HFFc6 (cell line): ENCODE results near the gene OSBPL5. TPM values are rescaled to one million over a fixed set of nuclear protein-coding genes. Genes with fewer than 3 reads are reported as not detected.

Experiments
- DNase-seq: peaks from one replicate; pipeline ENCODE4 v3.0.0-alpha.2; 2018
- H3K27ac Mint-ChIP-seq: 2 replicates; pipeline ENCODE4 v1.8.0; 2020; ENCODE audit warnings: mild to moderate bottlenecking, mixed read lengths
- H3K27me3 Mint-ChIP-seq: 2 replicates; pipeline ENCODE4 v1.8.0; 2021; ENCODE audit warnings: mild to moderate bottlenecking, moderate library complexity, mixed read lengths; ENCODE audit not compliant: insufficient read depth
- H3K36me3 Mint-ChIP-seq: 2 replicates; pipeline ENCODE4 v1.8.0; 2021; ENCODE audit warnings: low read depth, mixed read lengths
- H3K4me1 Mint-ChIP-seq: 2 replicates; pipeline ENCODE4 v1.8.0; 2020; ENCODE audit warnings: low read depth, mixed read lengths
- H3K4me3 Mint-ChIP-seq: 2 replicates; pipeline ENCODE4 v1.8.0; 2020; ENCODE audit warnings: mild to moderate bottlenecking, moderate library complexity, mixed read lengths
- H3K9me3 Mint-ChIP-seq: 2 replicates; pipeline ENCODE4 v1.8.0; 2020; ENCODE audit warnings: mild to moderate bottlenecking, mixed read lengths
- total RNA-seq, 6 experiments: library from RNA; stranded (reverse); fragmentation: NEBNext Ultra II Directional; extraction: Animal tissue kit (Norgen Biotek cat#: 25700); gene quantifications; 2 replicates in 1 of 6; 3 replicates in 5 of 6; pipeline ENCODE4 v1.2.3, GENCODE V29; 2021
- TF ChIP-seq, protein P1 (sequence below): fragments of 200-600 bp; sonication (generic); IDR thresholded peaks from 2 replicates; pipeline ENCODE4 v1.5.0; 2021; ENCODE audit warnings: antibody characterized with exemption, mild to moderate bottlenecking

Gene OSBPL5
- total RNA-seq, 6 experiments from 2014 or later = 32.6 to 42.6 (median 36.7) TPM

DNA sequence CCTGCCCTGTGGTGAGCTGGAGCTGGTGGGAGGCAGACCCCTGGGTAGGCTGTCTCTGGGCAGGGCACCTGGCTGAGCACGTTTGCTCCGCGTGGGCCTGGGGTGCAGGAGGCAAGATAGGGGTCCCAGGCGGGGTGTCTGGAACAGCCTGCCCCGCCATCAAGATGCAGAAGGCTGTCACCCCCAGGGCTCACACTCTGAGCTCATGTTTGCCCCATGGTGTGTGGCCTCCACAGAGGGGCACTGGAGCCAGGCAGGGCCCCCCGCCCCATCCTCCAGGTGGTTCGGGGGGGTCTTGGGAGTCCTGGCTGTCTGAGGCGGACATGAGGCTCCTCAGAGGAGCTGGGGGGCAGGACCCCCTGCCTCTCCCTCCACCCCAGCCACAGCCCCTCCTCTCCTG lies 79.0 kb downstream of the OSBPL5 start:
- H3K36me3 Mint-ChIP-seq = no peaks in the 10 kb centered on the region
- H3K9me3 Mint-ChIP-seq = no peaks in the 10 kb centered on the region
- peaks cover 10% of the 10 kb centered on the region for H3K4me1 Mint-ChIP-seq
- no peak for DNase-seq
- no peak overlapping the region for H3K4me3 Mint-ChIP-seq
- no peak overlapping the region for H3K27ac Mint-ChIP-seq
- peaks cover 24% of the 10 kb centered on the region for H3K27me3 Mint-ChIP-seq
- TF ChIP-seq, protein P1, sequence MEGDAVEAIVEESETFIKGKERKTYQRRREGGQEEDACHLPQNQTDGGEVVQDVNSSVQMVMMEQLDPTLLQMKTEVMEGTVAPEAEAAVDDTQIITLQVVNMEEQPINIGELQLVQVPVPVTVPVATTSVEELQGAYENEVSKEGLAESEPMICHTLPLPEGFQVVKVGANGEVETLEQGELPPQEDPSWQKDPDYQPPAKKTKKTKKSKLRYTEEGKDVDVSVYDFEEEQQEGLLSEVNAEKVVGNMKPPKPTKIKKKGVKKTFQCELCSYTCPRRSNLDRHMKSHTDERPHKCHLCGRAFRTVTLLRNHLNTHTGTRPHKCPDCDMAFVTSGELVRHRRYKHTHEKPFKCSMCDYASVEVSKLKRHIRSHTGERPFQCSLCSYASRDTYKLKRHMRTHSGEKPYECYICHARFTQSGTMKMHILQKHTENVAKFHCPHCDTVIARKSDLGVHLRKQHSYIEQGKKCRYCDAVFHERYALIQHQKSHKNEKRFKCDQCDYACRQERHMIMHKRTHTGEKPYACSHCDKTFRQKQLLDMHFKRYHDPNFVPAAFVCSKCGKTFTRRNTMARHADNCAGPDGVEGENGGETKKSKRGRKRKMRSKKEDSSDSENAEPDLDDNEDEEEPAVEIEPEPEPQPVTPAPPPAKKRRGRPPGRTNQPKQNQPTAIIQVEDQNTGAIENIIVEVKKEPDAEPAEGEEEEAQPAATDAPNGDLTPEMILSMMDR = no peak

DNA sequence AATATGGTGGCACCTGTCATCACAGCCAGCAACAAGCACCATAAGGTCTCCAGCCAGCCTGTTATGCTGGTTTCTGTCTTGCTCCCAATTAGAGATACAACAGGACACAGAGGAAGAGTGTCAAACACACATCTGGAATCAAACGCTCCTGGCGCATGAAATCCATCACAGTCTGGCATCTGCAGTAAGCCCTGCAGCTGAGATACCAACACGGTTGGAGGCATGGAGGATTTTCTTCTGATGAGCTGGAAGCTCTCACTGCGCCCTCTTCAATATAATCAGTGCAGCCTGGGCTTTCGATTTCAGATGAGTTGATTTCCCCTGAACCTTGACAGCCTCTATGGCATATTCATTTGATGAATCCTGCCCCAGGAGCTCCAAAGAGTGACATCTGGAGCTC lies 80.1 kb downstream of the OSBPL5 start:
- H3K27ac Mint-ChIP-seq = no peak overlapping the region
- H3K27me3 Mint-ChIP-seq = peaks cover 25% of the 10 kb centered on the region
- TF ChIP-seq, protein P1 = no peak
- H3K4me3 Mint-ChIP-seq = no peak overlapping the region
- no peaks in the 10 kb centered on the region for H3K9me3 Mint-ChIP-seq
- no peaks in the 10 kb centered on the region for H3K36me3 Mint-ChIP-seq
- peaks cover 14% of the 10 kb centered on the region for H3K4me1 Mint-ChIP-seq
- DNase-seq = no peak

DNA sequence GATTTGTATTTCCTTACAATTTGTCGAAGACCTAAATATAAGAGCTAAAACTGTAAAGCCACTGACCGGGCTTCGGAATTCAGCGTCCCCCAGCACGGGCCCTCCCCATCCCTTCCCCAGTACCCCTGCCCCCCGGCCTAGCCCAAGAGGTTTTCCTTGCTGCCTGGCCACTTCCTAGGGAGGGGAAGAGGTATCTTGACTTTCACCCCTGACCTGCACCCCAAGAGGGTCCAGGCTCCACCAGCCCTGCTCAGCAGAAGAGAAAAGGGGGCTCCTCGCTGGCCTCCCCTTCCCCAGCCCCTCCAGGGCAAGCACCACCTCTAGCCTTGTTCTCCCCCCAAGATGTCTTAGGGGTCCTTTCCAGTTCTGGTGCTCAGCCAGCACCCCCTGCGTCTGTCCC lies 81.8 kb downstream of the OSBPL5 start:
- Mint-ChIP-seq H3K36me3 (no peaks in the 10 kb centered on the region), H3K27ac (no peak overlapping the region), H3K4me1 (peaks cover 14% of the 10 kb centered on the region), H3K4me3 (no peak overlapping the region), H3K9me3 (no peaks in the 10 kb centered on the region), H3K27me3 (peaks cover 24% of the 10 kb centered on the region)
- TF ChIP-seq, protein P1 = no peak
- DNase-seq = no peak

DNA sequence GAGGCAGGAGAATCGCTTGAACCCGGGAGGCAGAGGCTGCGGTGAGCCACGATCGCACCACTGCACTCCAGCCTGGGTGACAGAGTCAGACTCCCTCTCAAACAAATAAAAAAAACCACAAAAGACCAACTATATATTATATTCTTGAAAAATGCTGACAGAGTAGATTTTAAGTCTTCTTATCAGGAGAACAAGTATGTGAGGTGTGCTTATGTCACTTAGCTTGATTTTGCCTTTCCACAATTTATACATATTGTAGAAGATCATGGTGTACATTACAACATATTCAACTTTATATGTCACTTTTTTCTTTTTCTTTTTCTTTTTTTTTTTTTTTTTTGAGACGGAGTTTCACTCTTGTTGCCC lies 83.7 kb downstream of the OSBPL5 start:
- Mint-ChIP-seq H3K36me3 (no peaks in the 10 kb centered on the region), H3K4me1 (peaks cover 9% of the 10 kb centered on the region), H3K9me3 (no peaks in the 10 kb centered on the region), H3K27ac (no peak overlapping the region), H3K4me3 (no peak overlapping the region), H3K27me3 (peaks cover 22% of the 10 kb centered on the region)
- no peak for DNase-seq
- TF ChIP-seq, protein P1 = no peak

DNA sequence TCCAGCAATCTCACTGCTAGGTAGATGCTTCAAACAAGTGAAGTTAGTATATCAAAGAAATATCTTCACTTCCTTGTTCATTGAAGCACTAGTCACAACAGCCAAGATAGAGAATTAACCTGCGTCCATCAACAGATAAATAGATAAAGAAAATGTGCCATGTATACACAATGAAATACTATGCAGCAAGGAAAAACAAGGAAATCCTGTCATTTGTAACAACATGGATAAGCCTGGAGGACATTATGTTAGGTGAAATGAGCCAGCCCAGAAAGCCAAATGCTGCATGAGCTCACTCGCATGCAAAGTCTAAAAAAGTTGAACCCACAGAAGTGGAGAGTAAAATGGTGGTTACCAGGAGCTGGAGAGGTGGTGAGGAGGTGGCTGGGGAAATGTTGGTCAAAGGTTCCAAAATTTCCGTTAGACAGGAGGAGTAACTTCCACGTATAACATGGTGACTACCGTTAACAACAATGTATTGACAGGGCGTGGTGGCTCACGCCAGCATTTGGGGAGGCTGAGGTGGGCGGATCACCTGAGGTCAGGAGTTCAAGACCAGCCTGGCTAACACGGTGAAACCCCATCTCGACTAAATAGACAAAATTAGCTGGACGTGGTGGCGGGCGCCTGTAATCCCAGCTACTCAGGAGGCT lies 84.3 kb downstream of the OSBPL5 start:
- TF ChIP-seq, protein P1 = no peak
- H3K9me3 Mint-ChIP-seq = no peaks in the 10 kb centered on the region
- H3K4me1 Mint-ChIP-seq = peaks cover 9% of the 10 kb centered on the region
- H3K36me3 Mint-ChIP-seq = no peaks in the 10 kb centered on the region
- H3K4me3 Mint-ChIP-seq = no peak overlapping the region
- no peak overlapping the region for H3K27ac Mint-ChIP-seq
- peaks cover 19% of the 10 kb centered on the region for H3K27me3 Mint-ChIP-seq
- DNase-seq = no peak
